Adipocyte (in vitro differentiated cells): ENCODE measurements around the gene ASB13.
A peak's percentile ranks its signal among the peaks of the same experiment; 100 is the strongest.

Source experiments
- DNase-seq: peaks from one replicate; pipeline ENCODE4 v3.0.0-alpha.2; 2015; ENCODE audit warnings: low read depth
- H3K27me3 ChIP-seq: replicated peaks from 2 replicates; pipeline ENCODE4 v1.7.0; 2013; ENCODE audit warnings: mild to moderate bottlenecking, low read length, moderate library complexity; ENCODE audit not compliant: control insufficient read depth, insufficient read depth
- H3K36me3 ChIP-seq: 2 replicates; pipeline ENCODE4 v1.7.0; 2013; ENCODE audit warnings: low read length, mild to moderate bottlenecking, moderate library complexity; ENCODE audit not compliant: control insufficient read depth, insufficient read depth, severe bottlenecking
- H3K4me1 ChIP-seq: 2 replicates; pipeline ENCODE4 v1.7.0; 2013; ENCODE audit warnings: mild to moderate bottlenecking, low read length, moderate library complexity; ENCODE audit not compliant: control insufficient read depth, insufficient read depth
- H3K4me3 ChIP-seq: 2 replicates; pipeline ENCODE4 v1.7.0; 2013; ENCODE audit warnings: mild to moderate bottlenecking, low read length, moderate library complexity
- H3K9ac ChIP-seq: 2 replicates; pipeline ENCODE4 v1.7.0; 2013; ENCODE audit warnings: mild to moderate bottlenecking, low read length, moderate library complexity
- H3K9me3 ChIP-seq: 2 replicates; pipeline ENCODE4 v1.7.0; 2013; ENCODE audit warnings: mild to moderate bottlenecking, low read length, moderate library complexity; ENCODE audit not compliant: control insufficient read depth

The ASB13 gene

GRCh38 chr10:5655121-5655520 is 11.3 kb downstream of the ASB13 start:
- H3K9ac ChIP-seq: no peak overlapping the region
- peaks cover 30% of the 10 kb centered on the region for H3K4me1 ChIP-seq
- no peak for DNase-seq
- H3K4me3 ChIP-seq: no peak overlapping the region
- no peaks in the 10 kb centered on the region for H3K27me3 ChIP-seq
- no peaks in the 10 kb centered on the region for H3K9me3 ChIP-seq
- peaks cover 9% of the 10 kb centered on the region for H3K36me3 ChIP-seq

- Histone ChIP-seq H3K9ac (no peak overlapping the region), H3K9me3 (no peaks in the 10 kb centered on the region), H3K4me3 (no peak overlapping the region), H3K27me3 (no peaks in the 10 kb centered on the region), H3K4me1 (peaks cover 21% of the 10 kb centered on the region), H3K36me3 (peaks cover 9% of the 10 kb centered on the region)
- DNase-seq: no peak
Measured at GRCh38 chr10:5654218-5654755, 12.1 kb downstream of the ASB13 start.

- no peaks in the 10 kb centered on the region for H3K9me3 ChIP-seq
- H3K27me3 ChIP-seq: no peaks in the 10 kb centered on the region
- no peak for DNase-seq
- H3K9ac ChIP-seq: peak overlapping the region; percentile 51
- H3K4me3 ChIP-seq: no peak overlapping the region
- H3K4me1 ChIP-seq: peaks cover 18% of the 10 kb centered on the region
- peaks cover 16% of the 10 kb centered on the region for H3K36me3 ChIP-seq
Measured at GRCh38 chr10:5652746-5653145, 13.6 kb downstream of the ASB13 start.

GRCh38 chr10:5651388-5651764 is 15.0 kb downstream of the ASB13 start:
- H3K4me1 ChIP-seq: peaks cover 18% of the 10 kb centered on the region
- no peaks in the 10 kb centered on the region for H3K9me3 ChIP-seq
- H3K4me3 ChIP-seq: no peak overlapping the region
- no peak overlapping the region for H3K9ac ChIP-seq
- no peaks in the 10 kb centered on the region for H3K27me3 ChIP-seq
- DNase-seq: no peak
- H3K36me3 ChIP-seq: peaks cover 25% of the 10 kb centered on the region

- Histone ChIP-seq H3K27me3 (no peaks in the 10 kb centered on the region), H3K4me3 (no peak overlapping the region), H3K36me3 (peaks cover 25% of the 10 kb centered on the region), H3K4me1 (peaks cover 20% of the 10 kb centered on the region), H3K9me3 (no peaks in the 10 kb centered on the region), H3K9ac (no peak overlapping the region)
- no peak for DNase-seq
Measured at GRCh38 chr10:5650664-5651387, 15.6 kb downstream of the ASB13 start.

GRCh38 chr10:5649746-5650145 is 16.6 kb downstream of the ASB13 start:
- Histone ChIP-seq H3K36me3 (peaks cover 25% of the 10 kb centered on the region), H3K27me3 (no peaks in the 10 kb centered on the region), H3K9me3 (no peaks in the 10 kb centered on the region), H3K9ac (no peak overlapping the region), H3K4me1 (peaks cover 30% of the 10 kb centered on the region), H3K4me3 (no peak overlapping the region)
- DNase-seq: no peak

- no peaks in the 10 kb centered on the region for H3K9me3 ChIP-seq
- H3K27me3 ChIP-seq: no peaks in the 10 kb centered on the region
- H3K4me1 ChIP-seq: peaks cover 40% of the 10 kb centered on the region
- no peak overlapping the region for H3K4me3 ChIP-seq
- no peak overlapping the region for H3K9ac ChIP-seq
- peaks cover 28% of the 10 kb centered on the region for H3K36me3 ChIP-seq
- DNase-seq: no peak
Measured at GRCh38 chr10:5648494-5649457, 17.6 kb downstream of the ASB13 start.

- no peaks in the 10 kb centered on the region for H3K9me3 ChIP-seq
- no peaks in the 10 kb centered on the region for H3K27me3 ChIP-seq
- no peak overlapping the region for H3K9ac ChIP-seq
- peaks cover 28% of the 10 kb centered on the region for H3K36me3 ChIP-seq
- H3K4me3 ChIP-seq: no peak overlapping the region
- H3K4me1 ChIP-seq: peaks cover 46% of the 10 kb centered on the region
- DNase-seq: no peak
Measured at GRCh38 chr10:5647507-5648240, 18.7 kb downstream of the ASB13 start.

GRCh38 chr10:5645944-5646617 is 20.3 kb downstream of the ASB13 start:
- H3K9me3 ChIP-seq: no peaks in the 10 kb centered on the region
- no peak for DNase-seq
- H3K4me3 ChIP-seq: no peak overlapping the region
- H3K4me1 ChIP-seq: peaks cover 32% of the 10 kb centered on the region
- peaks cover 40% of the 10 kb centered on the region for H3K36me3 ChIP-seq
- no peaks in the 10 kb centered on the region for H3K27me3 ChIP-seq
- no peak overlapping the region for H3K9ac ChIP-seq

GRCh38 chr10:5645375-5645774 is 21.0 kb downstream of the ASB13 start:
- peaks cover 38% of the 10 kb centered on the region for H3K36me3 ChIP-seq
- H3K9ac ChIP-seq: peak overlapping the region; percentile 36
- H3K27me3 ChIP-seq: no peaks in the 10 kb centered on the region
- peaks cover 32% of the 10 kb centered on the region for H3K4me1 ChIP-seq
- no peak overlapping the region for H3K4me3 ChIP-seq
- no peaks in the 10 kb centered on the region for H3K9me3 ChIP-seq
- DNase-seq: no peak
